ENCODE measurements around the gene SOCS2. TPM values are rescaled to one million over a fixed set of nuclear protein-coding genes. Genes with fewer than 3 reads are reported as not detected.

The SOCS2 gene
- total and polyA plus RNA-seq, 2 of the 13 experiments (the other 11 are each of a cell fraction or from before 2014, with no cell fraction given) = 0.62 to 1.5 TPM

GRCh38 chr12:93570552-93571364, 1.7 kb upstream of the SOCS2 start (continued):
- TF ChIP-seq ZNF616 (CRISPR knock-in tag; IDR thresholded peaks at IDR 0.05; ENCODE audit: low read depth) (no peak), ZNF768 (CRISPR knock-in tag; IDR thresholded peaks at IDR 0.05) (0 out of 2 replicates have a peak, but pooled peaks have one; percentile 54), YEATS4 (CRISPR knock-in tag; IDR thresholded peaks at IDR 0.05; ENCODE audit: borderline replicate concordance) (peak; percentile 62; the same call in 1 of the 2 replicates), ZNF512 (CRISPR knock-in tag; IDR thresholded peaks at IDR 0.05) (no peak), ZC3H13 (CRISPR knock-in tag; IDR thresholded peaks at IDR 0.05) (no peak), NBN (conservative IDR thresholded peaks at IDR 0.05) (no peak), CBX2 (IDR thresholded peaks at IDR 0.05; ENCODE audit: low read depth, low read length) (peak; percentile 54; the same call in 1 of the 2 replicates), CBX2 (CRISPR knock-in tag; IDR thresholded peaks at IDR 0.05; ENCODE audit: low read depth) (no peak; the same call in 1 of the 2 replicates), CBFB (CRISPR knock-in tag; IDR thresholded peaks at IDR 0.05) (peak; percentile 19; the same call in 1 of the 2 replicates), ZNF318 (CRISPR knock-in tag; IDR thresholded peaks at IDR 0.05) (no peak), ZSCAN20 (CRISPR knock-in tag; IDR thresholded peaks at IDR 0.05; ENCODE audit: borderline replicate concordance) (peak; percentile 70; the same call in 1 of the 2 replicates), ZBTB33 (CRISPR knock-in tag; IDR thresholded peaks at IDR 0.05) (0 out of 2 replicates have a peak, but pooled peaks have one; percentile 5), ZNF614 (CRISPR knock-in tag; IDR thresholded peaks at IDR 0.05; ENCODE audit: borderline replicate concordance) (peak; percentile 36; the same call in 1 of the 2 replicates), JARID2 (CRISPR knock-in tag; IDR thresholded peaks at IDR 0.05; ENCODE audit: insufficient replicate concordance) (no peak), ZNF34 (CRISPR knock-in tag; IDR thresholded peaks at IDR 0.05; ENCODE audit: borderline replicate concordance) (0 out of 2 replicates have a peak, but pooled peaks have one; percentile 40)
